ENCODE measurements around the gene MRRF.

DNA sequence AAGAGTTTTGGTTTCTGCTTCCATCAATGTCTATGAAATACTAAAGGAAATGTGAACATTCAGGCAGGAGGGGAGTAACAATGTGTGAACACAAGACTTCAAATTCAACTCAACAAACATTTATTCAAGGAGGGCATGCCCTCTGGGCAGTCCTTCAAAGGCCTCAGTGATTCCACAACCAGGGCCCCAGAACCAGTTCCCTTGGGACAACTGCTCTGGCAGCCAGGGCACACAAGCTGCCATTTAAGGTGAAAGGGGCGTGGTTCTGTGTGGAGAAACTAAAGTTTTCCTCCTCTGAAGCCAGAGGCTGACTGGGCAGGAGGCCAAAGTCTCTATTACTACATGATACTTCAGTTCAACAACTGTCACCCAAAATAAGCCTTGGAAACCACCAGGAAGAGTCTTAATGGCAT, 3.2 kb upstream of the MRRF start:
- TF ChIP-seq, protein P1, sequence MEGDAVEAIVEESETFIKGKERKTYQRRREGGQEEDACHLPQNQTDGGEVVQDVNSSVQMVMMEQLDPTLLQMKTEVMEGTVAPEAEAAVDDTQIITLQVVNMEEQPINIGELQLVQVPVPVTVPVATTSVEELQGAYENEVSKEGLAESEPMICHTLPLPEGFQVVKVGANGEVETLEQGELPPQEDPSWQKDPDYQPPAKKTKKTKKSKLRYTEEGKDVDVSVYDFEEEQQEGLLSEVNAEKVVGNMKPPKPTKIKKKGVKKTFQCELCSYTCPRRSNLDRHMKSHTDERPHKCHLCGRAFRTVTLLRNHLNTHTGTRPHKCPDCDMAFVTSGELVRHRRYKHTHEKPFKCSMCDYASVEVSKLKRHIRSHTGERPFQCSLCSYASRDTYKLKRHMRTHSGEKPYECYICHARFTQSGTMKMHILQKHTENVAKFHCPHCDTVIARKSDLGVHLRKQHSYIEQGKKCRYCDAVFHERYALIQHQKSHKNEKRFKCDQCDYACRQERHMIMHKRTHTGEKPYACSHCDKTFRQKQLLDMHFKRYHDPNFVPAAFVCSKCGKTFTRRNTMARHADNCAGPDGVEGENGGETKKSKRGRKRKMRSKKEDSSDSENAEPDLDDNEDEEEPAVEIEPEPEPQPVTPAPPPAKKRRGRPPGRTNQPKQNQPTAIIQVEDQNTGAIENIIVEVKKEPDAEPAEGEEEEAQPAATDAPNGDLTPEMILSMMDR (IDR thresholded peaks at IDR 0.05): no peak
- no peak for TF ChIP-seq POLR2A (IDR thresholded peaks at IDR 0.05)
